ENCODE data around the gene KREMEN2. TPM values are rescaled to one million over a fixed set of nuclear protein-coding genes. Genes with fewer than 3 reads are reported as not detected.

Gene KREMEN2
- total and polyA plus RNA-seq, 2 of the 13 experiments (the other 11 are each of a cell fraction or from before 2014, with no cell fraction given): 0.48 to 1.2 TPM

- TF ChIP-seq THYN1 (CRISPR knock-in tag; IDR thresholded peaks at IDR 0.05; ENCODE audit: borderline replicate concordance, low read depth) (no peak), ZNF772 (CRISPR knock-in tag; IDR thresholded peaks at IDR 0.05) (no peak), NFIB (CRISPR knock-in tag; IDR thresholded peaks at IDR 0.05; ENCODE audit: borderline replicate concordance) (no peak), XRCC5 (optimal IDR thresholded peaks at IDR 0.05; ENCODE audit: low read length) (peak; percentile 72), DMAP1 (CRISPR knock-in tag; IDR thresholded peaks at IDR 0.05) (no peak), HINFP (CRISPR knock-in tag; IDR thresholded peaks at IDR 0.05; ENCODE audit: low read depth) (no peak), STAT5B (CRISPR knock-in tag; IDR thresholded peaks at IDR 0.05) (no peak), SP5 (CRISPR knock-in tag; IDR thresholded peaks at IDR 0.05; ENCODE audit: borderline replicate concordance, low read depth) (no peak), ZFP36L2 (CRISPR knock-in tag; IDR thresholded peaks at IDR 0.05) (no peak), ZFYVE20 (CRISPR knock-in tag; IDR thresholded peaks at IDR 0.05; ENCODE audit: borderline replicate concordance, low read depth) (no peak), KLF12 (CRISPR knock-in tag; IDR thresholded peaks at IDR 0.05; ENCODE audit: borderline replicate concordance) (no peak), TEAD3 (CRISPR knock-in tag; optimal IDR thresholded peaks at IDR 0.05; ENCODE audit: borderline replicate concordance) (no peak), ZNF704 (CRISPR knock-in tag; IDR thresholded peaks at IDR 0.05; ENCODE audit: borderline replicate concordance) (no peak), NFE2 (CRISPR knock-in tag; IDR thresholded peaks at IDR 0.05) (no peak), HNRNPL (IDR thresholded peaks at IDR 0.05; ENCODE audit: low read depth, low read length) (no peak), SIN3B (IDR thresholded peaks at IDR 0.05; ENCODE audit: low read length) (no peak), ZNF484 (CRISPR knock-in tag; IDR thresholded peaks at IDR 0.05; ENCODE audit: borderline replicate concordance, low read depth) (no peak), SMC3 (IDR thresholded peaks at IDR 0.05; ENCODE audit: low read length) (peak; percentile 72), ZNF274 (CRISPR knock-in tag; IDR thresholded peaks at IDR 0.05) (no peak), SP1 (IDR thresholded peaks at IDR 0.05) (no peak), SP1 (CRISPR knock-in tag; IDR thresholded peaks at IDR 0.05) (no peak), FOSL2 (CRISPR knock-in tag; IDR thresholded peaks at IDR 0.05) (0 out of 2 replicates have a peak, but pooled peaks have one; percentile 7), ETV6 (CRISPR knock-in tag; conservative IDR thresholded peaks at IDR 0.05) (no peak), ELF1 (CRISPR knock-in tag; IDR thresholded peaks at IDR 0.05) (no peak), KLF11 (CRISPR knock-in tag; IDR thresholded peaks at IDR 0.05) (no peak), TCF7 (IDR thresholded peaks at IDR 0.05; ENCODE audit: low read depth) (no peak), ZBTB7A (CRISPR knock-in tag; IDR thresholded peaks at IDR 0.05) (no peak), TCF12 (IDR thresholded peaks at IDR 0.05) (no peak), TCF12 (CRISPR knock-in tag; IDR thresholded peaks at IDR 0.05) (no peak), ZBTB3 (CRISPR knock-in tag; IDR thresholded peaks at IDR 0.05; ENCODE audit: borderline replicate concordance, low read depth) (no peak), KDM2A (CRISPR knock-in tag; IDR thresholded peaks at IDR 0.05; ENCODE audit: borderline replicate concordance, low read depth) (peak; percentile 66; the same call in 1 of the 2 replicates), TAF15 (IDR thresholded peaks at IDR 0.05; ENCODE audit: low read depth, low read length, poor library complexity, severe bottlenecking) (no peak), ZKSCAN8 (CRISPR knock-in tag; IDR thresholded peaks at IDR 0.05; ENCODE audit: borderline replicate concordance) (no peak), SETDB1 (CRISPR knock-in tag; IDR thresholded peaks at IDR 0.05; ENCODE audit: borderline replicate concordance) (no peak)
Observed at GRCh38 chr16:2927010-2927646, 36.9 kb upstream of the KREMEN2 start (continued).

Data from HepG2 (cell line).